K562 (cell line): ENCODE measurements around the gene PI4KA. TPM values are rescaled to one million over a fixed set of nuclear protein-coding genes. Genes with fewer than 3 reads are reported as not detected.
A peak's percentile ranks its signal among the peaks of the same experiment; 100 is the strongest.

Experiments used
- ELF4 ChIP-seq: fragments of 450-650 bp; formaldehyde crosslinking; IDR thresholded peaks from 2 replicates; pipeline ENCODE4 v1.4.0; 2022; ENCODE audit warnings: missing genetic modification characterization
- IRF2 ChIP-seq: sonication (generic); formaldehyde crosslinking; IDR thresholded peaks from 2 replicates; pipeline ENCODE4 v1.8.1; 2022; ENCODE audit warnings: mild to moderate bottlenecking, missing genetic modification reagents
- LCOR ChIP-seq: sonication (generic); formaldehyde crosslinking; IDR thresholded peaks from 2 replicates; pipeline ENCODE4 v1.8.0; 2022; ENCODE audit warnings: mild to moderate bottlenecking, missing genetic modification reagents
- PHF21A ChIP-seq: fragments of 450-650 bp; IDR thresholded peaks from 2 replicates; pipeline ENCODE4 v1.6.1; 2017; ENCODE audit warnings: low read depth, borderline replicate concordance
- RUNX1 ChIP-seq: sonication (generic); IDR thresholded peaks from 2 replicates; pipeline ENCODE4 v1.6.1; 2016; ENCODE audit warnings: antibody characterized with exemption, low read depth
- XRCC3 ChIP-seq: fragments of 450-650 bp; IDR thresholded peaks from 2 replicates; pipeline ENCODE4 v1.6.1; 2017; ENCODE audit warnings: mild to moderate bottlenecking, moderate library complexity
- ZBED1 ChIP-seq: IDR thresholded peaks from 2 replicates; pipeline ENCODE4 v1.6.1; 2014
- ZBTB40 ChIP-seq, 2 experiments: fragments of 450-650 bp in 1 of 2; sonication (generic) in 1 of 2; formaldehyde crosslinking in 1 of 2; IDR thresholded peaks; 2 replicates each; pipeline versions ENCODE4 v1.7.1 to v1.9.0; 2016 to 2022; ENCODE audit warnings: inconsistent platforms in 1 of 2, mild to moderate bottlenecking in 1 of 2, missing genetic modification reagents in 1 of 2
- ZNF282 ChIP-seq: sonication (generic); formaldehyde crosslinking; IDR thresholded peaks from 2 replicates; pipeline ENCODE4 v1.8.1; 2023; ENCODE audit warnings: missing genetic modification reagents
- ZNF57 ChIP-seq: fragments of 450-650 bp; formaldehyde crosslinking; IDR thresholded peaks from 2 replicates; pipeline ENCODE4 v1.4.0; 2020; ENCODE audit warnings: mild to moderate bottlenecking, moderate library complexity
- ZNF785 ChIP-seq: fragments of 250-450 bp; sonication (Bioruptor Pico); IDR thresholded peaks from 2 replicates; pipeline ENCODE4 v1.4.0; 2020; ENCODE audit warnings: mild to moderate bottlenecking
- polyA plus RNA-seq, 8 experiments: library from polyadenylated mRNA; depleted of rRNA in 4 of 8; stranded (reverse) in 5 of 8; unstranded in 3 of 8; fragments of >200 nt; fragmentation: Nextera tagmentation in 2 of 8; fragmentation: Illumina TruSeq in 1 of 8; extraction: Ambion mirVana in 2 of 8; extraction: Trizol in 1 of 8; gene quantifications; 2 replicates each; pipeline versions ENCODE4 v1.2.1 to v1.2.3, GENCODE V29; 2011 to 2014; ENCODE audit warnings: inconsistent platforms in 1 of 8, missing spikeins in 1 of 8
- total RNA-seq, 7 experiments: library from RNA; depleted of rRNA in 6 of 7; stranded (reverse); fragments of >200 nt in 6 of 7; fragmentation: Illumina TruSeq in 2 of 7; extraction: Trizol in 2 of 7; gene quantifications; 2 replicates each; pipeline versions ENCODE4 v1.2.1 to v1.2.3, GENCODE V29; 2011 to 2021; ENCODE audit warnings: low replicate concordance in 1 of 7
- TF ChIP-seq, protein P1 (sequence below): fragments of 450-650 bp; conservative IDR thresholded peaks from 2 replicates; pipeline ENCODE4 v1.6.1; 2016; ENCODE audit warnings: missing genetic modification characterization, low read depth, mild to moderate bottlenecking, missing compliant biosample characterization, moderate library complexity
- TF ChIP-seq, protein P2 (sequence below): fragments of 250-450 bp; sonication (Bioruptor Pico); IDR thresholded peaks from 2 replicates; pipeline ENCODE4 v1.8.0; 2021; ENCODE audit warnings: moderate library complexity, mild to moderate bottlenecking, inconsistent platforms

The PI4KA gene
- total and polyA plus RNA-seq, 9 of the 15 experiments (the other 6 are each of a cell fraction or from before 2014, with no cell fraction given), result 7.3 to 187 (median 84.7) TPM

- TF ChIP-seq ZBTB40 (IDR thresholded peaks at IDR 0.05), result no peak
- no peak for TF ChIP-seq ZBTB40 (CRISPR knock-in tag; IDR thresholded peaks at IDR 0.05)
- no peak for TF ChIP-seq IRF2
- no peak for TF ChIP-seq XRCC3
- no peak for TF ChIP-seq ZNF282 (CRISPR knock-in tag)
- TF ChIP-seq ZBED1, result no peak
- TF ChIP-seq, protein P1, sequence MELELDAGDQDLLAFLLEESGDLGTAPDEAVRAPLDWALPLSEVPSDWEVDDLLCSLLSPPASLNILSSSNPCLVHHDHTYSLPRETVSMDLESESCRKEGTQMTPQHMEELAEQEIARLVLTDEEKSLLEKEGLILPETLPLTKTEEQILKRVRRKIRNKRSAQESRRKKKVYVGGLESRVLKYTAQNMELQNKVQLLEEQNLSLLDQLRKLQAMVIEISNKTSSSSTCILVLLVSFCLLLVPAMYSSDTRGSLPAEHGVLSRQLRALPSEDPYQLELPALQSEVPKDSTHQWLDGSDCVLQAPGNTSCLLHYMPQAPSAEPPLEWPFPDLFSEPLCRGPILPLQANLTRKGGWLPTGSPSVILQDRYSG (tag), result no peak; the same call in 1 of the 2 replicates
- no peak for TF ChIP-seq PHF21A
- peak; percentile 69 for TF ChIP-seq ELF4 (CRISPR knock-in tag)
- no peak for TF ChIP-seq ZNF785 (CRISPR knock-in tag)
- TF ChIP-seq, protein P2, sequence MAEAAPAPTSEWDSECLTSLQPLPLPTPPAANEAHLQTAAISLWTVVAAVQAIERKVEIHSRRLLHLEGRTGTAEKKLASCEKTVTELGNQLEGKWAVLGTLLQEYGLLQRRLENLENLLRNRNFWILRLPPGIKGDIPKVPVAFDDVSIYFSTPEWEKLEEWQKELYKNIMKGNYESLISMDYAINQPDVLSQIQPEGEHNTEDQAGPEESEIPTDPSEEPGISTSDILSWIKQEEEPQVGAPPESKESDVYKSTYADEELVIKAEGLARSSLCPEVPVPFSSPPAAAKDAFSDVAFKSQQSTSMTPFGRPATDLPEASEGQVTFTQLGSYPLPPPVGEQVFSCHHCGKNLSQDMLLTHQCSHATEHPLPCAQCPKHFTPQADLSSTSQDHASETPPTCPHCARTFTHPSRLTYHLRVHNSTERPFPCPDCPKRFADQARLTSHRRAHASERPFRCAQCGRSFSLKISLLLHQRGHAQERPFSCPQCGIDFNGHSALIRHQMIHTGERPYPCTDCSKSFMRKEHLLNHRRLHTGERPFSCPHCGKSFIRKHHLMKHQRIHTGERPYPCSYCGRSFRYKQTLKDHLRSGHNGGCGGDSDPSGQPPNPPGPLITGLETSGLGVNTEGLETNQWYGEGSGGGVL (CRISPR knock-in tag), result no peak
- peak; percentile 60; the same call in 1 of the 2 replicates for TF ChIP-seq RUNX1
- peak; percentile 59; the same call in 1 of the 2 replicates for TF ChIP-seq LCOR
- no peak for TF ChIP-seq ZNF57
These were observed 17.8 kb downstream of the PI4KA start (continued) for GRCh38 chr22:20840646-20841371.
